ENCODE results near the gene TNNT1. TPM values are rescaled to one million over a fixed set of nuclear protein-coding genes. Genes with fewer than 3 reads are reported as not detected.

Gene TNNT1
- polyA plus RNA-seq, 1 donor from 2014 or later = 6.2 TPM

- H3K36me3 ChIP-seq (ENCODE audit: insufficient read depth, low read length) = no peaks in the 10 kb centered on the region
Observed at GRCh38 chr19:55106591-55106990, 42.4 kb downstream of the TNNT1 start.

GRCh38 chr19:55105237-55105636, 43.8 kb downstream of the TNNT1 start:
- H3K36me3 ChIP-seq (ENCODE audit: insufficient read depth, low read length) = no peaks in the 10 kb centered on the region
- TF ChIP-seq CTCF (IDR thresholded peaks at IDR 0.05; ENCODE audit: poor library complexity, severe bottlenecking) (no peak), EP300 (conservative IDR thresholded peaks at IDR 0.05; ENCODE audit: poor library complexity, severe bottlenecking) (no peak), TAF1 (IDR thresholded peaks at IDR 0.05; ENCODE audit: low read depth) (no peak), EZH2 (IDR thresholded peaks at IDR 0.05; ENCODE audit: borderline replicate concordance, insufficient read depth, low read length, poor library complexity, severe bottlenecking) (no peak), REST (IDR thresholded peaks at IDR 0.05; ENCODE audit: borderline replicate concordance) (no peak), POLR2AphosphoS5 (IDR thresholded peaks at IDR 0.05) (no peak), MXI1 (conservative IDR thresholded peaks at IDR 0.05; ENCODE audit: poor library complexity, severe bottlenecking) (no peak)

More at GRCh38 chr19:55106591-55106990, 42.4 kb downstream of the TNNT1 start:
- H3K4me2 ChIP-seq (ENCODE audit: low read length) = no peak overlapping the region
- H3K79me2 ChIP-seq (replicated peaks; ENCODE audit: insufficient read depth, low read length) = no peaks in the 10 kb centered on the region
- peaks cover 8% of the 10 kb centered on the region for H3K9me3 ChIP-seq (ENCODE audit: low read length)
- no peak overlapping the region for H3K9ac ChIP-seq (ENCODE audit: low read length)
- no peak for TF ChIP-seq TAF1 (IDR thresholded peaks at IDR 0.05; ENCODE audit: low read depth)
- TF ChIP-seq REST (IDR thresholded peaks at IDR 0.05; ENCODE audit: borderline replicate concordance) = no peak
- no peak for TF ChIP-seq SMC3 (conservative IDR thresholded peaks at IDR 0.05; ENCODE audit: poor library complexity)
- no peak for TF ChIP-seq CTCF (IDR thresholded peaks at IDR 0.05; ENCODE audit: poor library complexity, severe bottlenecking)
- no peak for TF ChIP-seq MXI1 (conservative IDR thresholded peaks at IDR 0.05; ENCODE audit: poor library complexity, severe bottlenecking)
- TF ChIP-seq EZH2 (IDR thresholded peaks at IDR 0.05; ENCODE audit: borderline replicate concordance, insufficient read depth, low read length, poor library complexity, severe bottlenecking) = no peak
- no peak for TF ChIP-seq POLR2AphosphoS5 (IDR thresholded peaks at IDR 0.05)
- no peaks in the 10 kb centered on the region for H3K27me3 ChIP-seq (ENCODE audit: insufficient read depth, low read depth, low read length)
- H3F3A ChIP-seq (ENCODE audit: insufficient read depth, low read length, poor library complexity, severe bottlenecking) = no peaks in the 10 kb centered on the region
- no peak overlapping the region for H3K27ac ChIP-seq (ENCODE audit: low read length)
- H2AFZ ChIP-seq (ENCODE audit: low read depth, low read length) = no peak overlapping the region
- no peak overlapping the region for H3K4me3 ChIP-seq (ENCODE audit: low read length)
- no peaks in the 10 kb centered on the region for H3K9me2 ChIP-seq (ENCODE audit: insufficient read depth, low read length)
- H4K20me1 ChIP-seq (ENCODE audit: insufficient read depth) = no peaks in the 10 kb centered on the region

More at GRCh38 chr19:55105237-55105636, 43.8 kb downstream of the TNNT1 start:
- Histone ChIP-seq H3K9me3 (ENCODE audit: low read length) (peaks cover 8% of the 10 kb centered on the region), H3F3A (ENCODE audit: insufficient read depth, low read length, poor library complexity, severe bottlenecking) (no peaks in the 10 kb centered on the region), H3K9ac (ENCODE audit: low read length) (no peak overlapping the region), H2AFZ (ENCODE audit: low read depth, low read length) (no peak overlapping the region), H4K20me1 (ENCODE audit: insufficient read depth) (no peaks in the 10 kb centered on the region), H3K27ac (ENCODE audit: low read length) (no peak overlapping the region), H3K4me3 (ENCODE audit: low read length) (no peak overlapping the region), H3K27me3 (ENCODE audit: insufficient read depth, low read depth, low read length) (no peaks in the 10 kb centered on the region), H3K9me2 (ENCODE audit: insufficient read depth, low read length) (no peaks in the 10 kb centered on the region), H3K4me2 (ENCODE audit: low read length) (no peak overlapping the region), H3K79me2 (replicated peaks; ENCODE audit: insufficient read depth, low read length) (no peaks in the 10 kb centered on the region)

Measured in neural cell (in vitro differentiated cells).